GM21723 (cell line): ENCODE results near the gene MYB.
"Not testable (repeated sequence)": the region's sequence is repeated elsewhere in the genome, so short reads cannot be mapped to it uniquely, and the experiment has no call there.

Experiments used
- ATAC-seq: cut with Tn5 transposase; IDR thresholded peaks from one replicate; pipeline ENCODE4 v1.9.1; 2021; ENCODE audit warnings: mild to moderate bottlenecking, moderate library complexity; ENCODE audit not compliant: unreplicated experiment

Gene MYB

GRCh38 chr6:135180542-135181332 is at the start of gene MYB:
Gene MYB, plus strand, starts transcription at chr6:135181308. Its CDS starts 206 bp downstream, at chr6:135181514.
- ATAC-seq, result peak; percentile 35

- ATAC-seq, result no peak
These were observed 48.3 kb upstream of the MYB start for GRCh38 chr6:135132776-135133175.

GRCh38 chr6:135135835-135136234 is 45.3 kb upstream of the MYB start:
- ATAC-seq, result no peak

GRCh38 chr6:135137826-135138225 is 43.3 kb upstream of the MYB start:
- ATAC-seq, result no peak

GRCh38 chr6:135141182-135141581 is 39.9 kb upstream of the MYB start:
- no peak for ATAC-seq

GRCh38 chr6:135141728-135142127 is 39.4 kb upstream of the MYB start:
- peak; percentile 36 for ATAC-seq

- ATAC-seq, result not testable (repeated sequence)
These were observed 38.9 kb upstream of the MYB start for GRCh38 chr6:135142232-135142631.

- ATAC-seq, result no peak
These were observed 36.4 kb upstream of the MYB start for GRCh38 chr6:135144673-135145062.

- ATAC-seq, result no peak
These were observed 35.9 kb upstream of the MYB start for GRCh38 chr6:135145063-135145800.

- no peak for ATAC-seq
These were observed 34.8 kb upstream of the MYB start for GRCh38 chr6:135146162-135146934.

- ATAC-seq, result no peak
These were observed 33.2 kb upstream of the MYB start for GRCh38 chr6:135147637-135148592.

- ATAC-seq, result no peak
These were observed 32.2 kb upstream of the MYB start for GRCh38 chr6:135148889-135149288.

GRCh38 chr6:135149376-135149775 is 31.7 kb upstream of the MYB start:
- ATAC-seq, result no peak

GRCh38 chr6:135150481-135150880 is 30.6 kb upstream of the MYB start:
- not testable (repeated sequence) for ATAC-seq

- ATAC-seq, result not testable (repeated sequence)
These were observed 27.0 kb upstream of the MYB start for GRCh38 chr6:135154125-135154524.

- ATAC-seq, result no peak
These were observed 22.7 kb upstream of the MYB start for GRCh38 chr6:135158397-135158796.

- ATAC-seq, result no peak
These were observed 21.6 kb upstream of the MYB start for GRCh38 chr6:135159531-135159930.

- no peak for ATAC-seq
These were observed 19.4 kb upstream of the MYB start for GRCh38 chr6:135161411-135162395.
